B cell (primary cell): ENCODE results near the gene PRIMPOL.

Experiments
- CTCF ChIP-seq: fragments of 200-600 bp; IDR thresholded peaks from one replicate; pipeline ENCODE4 v1.8.0; 2022; ENCODE audit warnings: antibody characterized with exemption, mild to moderate bottlenecking
- EZH2 ChIP-seq: IDR thresholded peaks from 2 replicates; pipeline ENCODE4 v1.6.1; 2012; ENCODE audit warnings: borderline replicate concordance, low read depth, mild to moderate bottlenecking, moderate library complexity, low read length; ENCODE audit not compliant: insufficient read depth, poor library complexity, severe bottlenecking

GRCh38 chr4:184688447-184688846, 38.9 kb downstream of the PRIMPOL start:
- TF ChIP-seq CTCF (no peak), EZH2 (no peak)
